Uterus (tissue), 4 donors: Measurements from ENCODE around the gene STUM. TPM values are rescaled to one million over a fixed set of nuclear protein-coding genes. Genes with fewer than 3 reads are reported as not detected.
"Not testable (repeated sequence)": the region's sequence is repeated elsewhere in the genome, so short reads cannot be mapped to it uniquely, and the experiment has no call there.

Experiments
- DNase-seq, 2 donors: peaks; one replicate each; pipeline ENCODE4 v3.0.0-alpha.2; 2019 to 2020
- H3K27ac ChIP-seq, 2 donors: fragments of 200-600 bp; sonication (generic); 1 replicate in 1 of 2; 2 replicates in 1 of 2; pipeline ENCODE4 v1.5.1; 2016 to 2018
- H3K27me3 ChIP-seq, 2 donors: fragments of 200-600 bp; sonication (generic); one replicate each; pipeline ENCODE4 v1.5.1; 2018 to 2019; ENCODE audit warnings: control low read depth in 1 of 2
- H3K36me3 ChIP-seq, 2 donors: fragments of 200-600 bp; sonication (generic); one replicate each; pipeline ENCODE4 v1.5.1; 2019; ENCODE audit warnings: control low read depth in 1 of 2
- H3K4me1 ChIP-seq, 2 donors: fragments of 200-600 bp; sonication (generic); one replicate each; pipeline ENCODE4 v1.5.1; 2018 to 2019; ENCODE audit warnings: control low read depth in 1 of 2
- H3K4me3 ChIP-seq, 2 donors: fragments of 200-600 bp; sonication (generic); 1 replicate in 1 of 2; 2 replicates in 1 of 2; pipeline ENCODE4 v1.5.1; 2018 to 2019; ENCODE audit warnings: mild to moderate bottlenecking in 1 of 2
- H3K9me3 ChIP-seq, 2 donors: fragments of 200-600 bp; sonication (generic); one replicate each; pipeline ENCODE4 v1.5.1; 2019; ENCODE audit warnings: control low read depth in 1 of 2
- POLR2A ChIP-seq, 2 donors: fragments of 450-650 bp; IDR thresholded peaks; one replicate each; pipeline ENCODE4 v1.6.1; 2016; ENCODE audit warnings: antibody characterized with exemption in 2 of 2, mild to moderate bottlenecking in 1 of 2, moderate library complexity in 1 of 2
- intact Hi-C: fragments of 100-400 bp; cut with DNase I; formaldehyde crosslinking; loops from one replicate; pipeline ENCODE4 v1.15.1; 2023; ENCODE audit warnings: low total_unique reads
- total RNA-seq, 4 donors: library from RNA; depleted of rRNA in 3 of 4; stranded (reverse); fragments of >200 nt in 3 of 4; gene quantifications; one replicate each; pipeline versions ENCODE4 v1.1.0 to v1.2.4, GENCODE V29; 2014 to 2023
- TF ChIP-seq, protein P1 (sequence below), 4 experiments: fragments of 200-600 bp in 2 of 4; fragments of 450-650 bp in 2 of 4; sonication (generic) in 2 of 4; IDR thresholded peaks; one replicate each; pipeline ENCODE4 v1.5.1; 2016 to 2019; ENCODE audit warnings: antibody characterized with exemption in 4 of 4, mild to moderate bottlenecking in 2 of 4, moderate library complexity in 1 of 4
- donor health status: DM: yes; HTN: yes; CAD: no.

The STUM gene
- total RNA-seq, 4 donors from 2014 or later = 0.88 to 9.1 (median 2.2) TPM

DNA sequence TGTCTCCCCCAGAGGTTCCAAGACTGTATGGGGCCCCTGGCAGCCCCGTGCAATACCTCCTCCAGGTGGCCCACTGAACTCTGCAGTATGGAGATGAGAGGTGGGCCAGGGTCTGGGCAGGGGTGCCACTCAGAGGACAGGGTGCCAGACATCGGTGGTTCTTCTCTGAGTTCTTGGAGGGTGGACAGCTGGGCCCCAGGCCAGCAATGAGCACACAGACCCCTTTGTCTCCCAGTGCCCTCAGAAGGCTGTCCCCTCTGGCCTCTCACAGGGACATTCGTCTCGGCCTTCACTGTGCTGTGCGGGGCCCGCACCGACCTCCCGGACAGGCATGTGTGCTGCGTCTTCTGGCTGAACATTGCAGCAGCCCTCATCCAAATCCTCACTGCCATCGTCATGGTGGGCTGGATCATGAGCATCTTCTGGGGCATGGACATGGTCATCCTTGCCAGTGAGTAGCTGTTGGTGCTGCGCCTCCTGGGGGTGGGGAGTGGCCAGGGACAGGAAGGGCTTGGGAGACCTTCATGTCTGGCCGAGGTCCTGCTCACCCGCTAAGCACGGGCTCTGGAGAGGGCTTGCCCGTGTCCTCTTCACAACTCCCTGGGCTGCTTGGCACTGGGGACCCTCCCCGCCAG is 48.1 kb downstream of the STUM start:
- Histone ChIP-seq H3K4me3 (no peak overlapping the region), H3K4me1 (no peaks in the 10 kb centered on the region), H3K36me3 (no peaks in the 10 kb centered on the region), H3K9me3 (no peaks in the 10 kb centered on the region), H3K27me3 (no peaks in the 10 kb centered on the region), H3K27ac (no peak overlapping the region)
- intact Hi-C loops = no loop called here
- no peak for DNase-seq
- no peak for TF ChIP-seq POLR2A (IDR thresholded peaks at IDR 0.05)
- TF ChIP-seq, protein P1, sequence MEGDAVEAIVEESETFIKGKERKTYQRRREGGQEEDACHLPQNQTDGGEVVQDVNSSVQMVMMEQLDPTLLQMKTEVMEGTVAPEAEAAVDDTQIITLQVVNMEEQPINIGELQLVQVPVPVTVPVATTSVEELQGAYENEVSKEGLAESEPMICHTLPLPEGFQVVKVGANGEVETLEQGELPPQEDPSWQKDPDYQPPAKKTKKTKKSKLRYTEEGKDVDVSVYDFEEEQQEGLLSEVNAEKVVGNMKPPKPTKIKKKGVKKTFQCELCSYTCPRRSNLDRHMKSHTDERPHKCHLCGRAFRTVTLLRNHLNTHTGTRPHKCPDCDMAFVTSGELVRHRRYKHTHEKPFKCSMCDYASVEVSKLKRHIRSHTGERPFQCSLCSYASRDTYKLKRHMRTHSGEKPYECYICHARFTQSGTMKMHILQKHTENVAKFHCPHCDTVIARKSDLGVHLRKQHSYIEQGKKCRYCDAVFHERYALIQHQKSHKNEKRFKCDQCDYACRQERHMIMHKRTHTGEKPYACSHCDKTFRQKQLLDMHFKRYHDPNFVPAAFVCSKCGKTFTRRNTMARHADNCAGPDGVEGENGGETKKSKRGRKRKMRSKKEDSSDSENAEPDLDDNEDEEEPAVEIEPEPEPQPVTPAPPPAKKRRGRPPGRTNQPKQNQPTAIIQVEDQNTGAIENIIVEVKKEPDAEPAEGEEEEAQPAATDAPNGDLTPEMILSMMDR (IDR thresholded peaks at IDR 0.05) = no peak

DNA sequence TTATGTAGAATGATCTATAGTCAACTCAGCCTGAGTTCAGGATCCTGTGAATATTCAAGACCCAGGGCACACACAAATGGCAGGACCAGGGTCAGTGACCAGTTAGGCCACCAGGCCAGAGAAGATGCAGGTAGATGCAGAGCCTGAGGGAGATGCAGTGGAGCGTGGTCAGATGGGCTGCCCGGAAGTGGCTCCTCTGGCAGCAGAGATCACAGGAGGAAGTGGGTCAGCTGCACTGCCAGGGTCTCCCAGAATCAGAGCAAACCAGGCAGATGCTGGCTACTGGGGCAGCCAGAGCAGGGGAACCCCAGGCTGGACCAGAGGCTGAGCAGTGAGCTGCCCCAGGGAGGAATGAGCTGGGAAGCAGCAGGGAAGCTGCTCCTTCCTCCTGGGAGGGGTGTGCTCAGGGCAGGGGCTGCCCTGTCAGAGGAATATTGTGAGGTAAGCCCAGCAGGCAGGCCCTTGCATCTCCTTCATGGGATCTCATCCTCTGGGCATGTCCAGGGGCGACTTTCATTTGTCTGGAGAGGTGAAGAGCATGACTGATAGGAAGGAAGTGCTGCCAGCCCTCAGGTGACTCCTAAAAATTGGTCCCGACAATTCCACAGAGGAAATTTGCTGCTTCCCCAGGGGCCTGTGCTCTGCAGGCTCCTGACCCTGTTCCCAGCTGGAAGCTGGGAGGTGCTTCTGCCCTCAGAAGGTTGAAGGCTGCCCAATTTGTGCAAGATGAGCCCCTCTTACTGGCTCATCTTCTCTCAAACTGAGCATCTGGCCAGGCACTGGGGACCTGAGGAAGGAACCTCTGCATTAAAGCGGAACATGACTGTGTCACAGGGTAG is 49.3 kb downstream of the STUM start:
- no peaks in the 10 kb centered on the region for H3K27me3 ChIP-seq
- no peak overlapping the region for H3K27ac ChIP-seq
- no peak for DNase-seq
- intact Hi-C loops = no loop called here
- peaks cover under 1 to 4% of the 10 kb centered on the region in 2 donors for H3K4me1 ChIP-seq
- no peak overlapping the region for H3K4me3 ChIP-seq
- H3K9me3 ChIP-seq = no peaks in the 10 kb centered on the region
- no peaks in the 10 kb centered on the region for H3K36me3 ChIP-seq
- TF ChIP-seq, protein P1 (IDR thresholded peaks at IDR 0.05) = no peak
- TF ChIP-seq POLR2A (IDR thresholded peaks at IDR 0.05) = no peak

DNA sequence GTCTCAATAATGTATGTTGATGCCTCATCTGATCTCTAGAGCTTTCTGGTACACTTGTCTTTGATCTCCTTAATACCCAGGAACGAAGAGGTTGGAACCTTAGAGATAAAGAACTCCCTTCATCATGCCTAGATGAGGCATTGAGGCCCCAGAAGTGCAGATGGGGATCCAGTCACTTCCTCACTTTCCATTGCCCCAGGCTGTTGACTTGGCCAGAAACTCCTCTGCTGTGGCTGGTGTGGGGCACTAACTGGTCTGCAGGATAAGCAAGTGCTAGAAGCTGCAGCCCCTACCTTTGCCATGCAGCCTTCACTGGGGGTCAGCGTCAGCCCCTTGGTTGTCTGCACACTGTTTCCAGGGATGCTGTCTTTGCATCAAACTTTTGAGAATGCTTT is 49.9 kb downstream of the STUM start:
- Histone ChIP-seq H3K27me3 (no peaks in the 10 kb centered on the region), H3K9me3 (no peaks in the 10 kb centered on the region), H3K4me1 (peaks cover 5 to 7% of the 10 kb centered on the region in 2 donors), H3K4me3 (no peak overlapping the region), H3K27ac (no peak overlapping the region), H3K36me3 (no peaks in the 10 kb centered on the region)
- DNase-seq = no peak
- TF ChIP-seq POLR2A (IDR thresholded peaks at IDR 0.05) = no peak
- TF ChIP-seq, protein P1 (IDR thresholded peaks at IDR 0.05) = no peak
- intact Hi-C loops = no loop called here

DNA sequence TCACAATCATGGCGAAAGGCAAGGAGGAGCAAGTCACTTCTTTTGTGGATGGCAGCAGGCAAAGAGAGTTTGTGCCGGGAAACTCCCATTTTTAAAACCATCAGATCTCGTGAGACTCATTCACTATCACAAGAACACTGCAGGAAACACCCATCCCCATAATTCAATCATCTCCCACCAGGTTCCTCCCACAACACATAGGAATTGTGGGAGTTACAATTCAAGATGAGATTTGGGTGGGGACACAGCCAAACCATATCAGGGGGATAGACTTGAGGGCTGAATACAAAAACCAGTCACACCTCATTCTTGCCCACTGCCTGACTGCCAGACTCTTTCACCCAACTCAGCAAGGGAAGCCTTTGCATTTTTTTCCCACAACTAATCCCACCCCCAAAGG is 50.4 kb downstream of the STUM start:
- H3K27me3 ChIP-seq, H3K9me3 ChIP-seq, H3K27ac ChIP-seq, H3K36me3 ChIP-seq, DNase-seq, intact Hi-C loops, H3K4me3 ChIP-seq: not testable (repeated sequence)
- peaks cover 8 to 12% of the 10 kb centered on the region in 2 donors for H3K4me1 ChIP-seq

DNA sequence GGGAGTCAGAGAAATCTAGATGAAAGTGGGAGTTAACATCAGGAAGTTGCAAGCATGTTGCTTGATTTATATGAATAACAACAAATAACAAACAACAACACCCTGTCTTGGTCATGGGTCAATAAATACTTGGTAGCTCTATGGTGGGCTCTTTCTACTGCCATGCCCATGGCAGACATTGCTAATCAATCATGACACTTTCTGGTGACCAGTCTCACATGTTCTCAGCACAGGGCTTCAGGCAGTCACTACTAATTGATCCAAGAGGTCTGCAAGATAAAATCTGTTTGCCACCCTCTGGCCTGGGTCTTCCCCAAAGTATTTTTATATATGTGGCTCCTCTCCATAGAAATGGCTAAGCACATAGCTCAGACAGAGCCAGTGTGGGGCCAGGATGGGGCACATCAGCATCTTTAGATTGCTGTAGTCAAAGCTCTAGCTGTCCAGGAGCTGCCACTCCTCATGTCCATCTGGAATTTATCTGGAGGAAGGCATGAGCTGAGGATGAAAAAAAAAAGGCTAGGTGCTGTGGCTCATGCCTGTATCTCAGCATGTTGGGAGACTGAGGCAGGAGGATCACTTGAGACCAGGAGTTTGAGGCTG is 51.2 kb downstream of the STUM start:
- no peaks in the 10 kb centered on the region for H3K36me3 ChIP-seq
- no peak overlapping the region for H3K27ac ChIP-seq
- no peak for DNase-seq
- no peaks in the 10 kb centered on the region for H3K27me3 ChIP-seq
- TF ChIP-seq POLR2A (IDR thresholded peaks at IDR 0.05) = no peak
- TF ChIP-seq, protein P1 (IDR thresholded peaks at IDR 0.05) = no peak
- H3K4me1 ChIP-seq = peaks cover 8 to 15% of the 10 kb centered on the region in 2 donors
- H3K4me3 ChIP-seq = no peak overlapping the region
- no peaks in the 10 kb centered on the region for H3K9me3 ChIP-seq
- intact Hi-C loops = loop anchor here (10.0 kb wide), 1 partner anchor 55 kb away; the partner anchor contains the start of gene STUM
